Stromal cell of bone marrow (primary cell): ENCODE results near the gene ARL4C.
A peak's percentile ranks its signal among the peaks of the same experiment; 100 is the strongest.

Experiments used
- DNase-seq: peaks from one replicate; pipeline ENCODE4 v3.0.0-alpha.2; 2012; ENCODE audit warnings: low read depth

Gene ARL4C

GRCh38 chr2:234447189-234447588, 49.7 kb downstream of the ARL4C start:
- DNase-seq, result no peak

- DNase-seq, result no peak
These were observed 50.3 kb downstream of the ARL4C start for GRCh38 chr2:234446404-234447076.

GRCh38 chr2:234444893-234445292, 52.0 kb downstream of the ARL4C start:
- DNase-seq, result peak; percentile 89

- DNase-seq, result no peak
These were observed 52.6 kb downstream of the ARL4C start for GRCh38 chr2:234444242-234444730.
